Effector memory CD8-positive, alpha-beta T cell (primary cell): ENCODE data around the gene S1PR5.
"Not testable (repeated sequence)": the region's sequence is repeated elsewhere in the genome, so short reads cannot be mapped to it uniquely, and the experiment has no call there.

Experiments used
- ATAC-seq: fragments of 150-1000 bp; cut with Tn5 transposase; replicated peaks from 2 replicates; pipeline ENCODE4 v1.10.0; 2021; ENCODE audit warnings: mild to moderate bottlenecking, moderate library complexity
- DNase-seq, 3 experiments: peaks; one replicate each; pipeline ENCODE4 v3.0.0; 2021
- H3K27ac Mint-ChIP-seq, 2 donors: one replicate each; pipeline ENCODE4 v1.8.0; 2022; ENCODE audit warnings: mild to moderate bottlenecking in 2 of 2, mixed read lengths in 2 of 2, moderate library complexity in 2 of 2
- H3K27me3 Mint-ChIP-seq, 2 donors: one replicate each; pipeline ENCODE4 v1.8.0; 2022; ENCODE audit warnings: mixed read lengths in 2 of 2
- H3K36me3 Mint-ChIP-seq: one replicate; pipeline ENCODE4 v1.8.0; 2022; ENCODE audit warnings: mild to moderate bottlenecking, moderate library complexity, mixed read lengths; ENCODE audit not compliant: insufficient read depth
- H3K4me1 Mint-ChIP-seq, 2 donors: one replicate each; pipeline ENCODE4 v1.8.0; 2022; ENCODE audit warnings: low read depth in 2 of 2, mixed read lengths in 2 of 2
- H3K4me3 Mint-ChIP-seq, 2 donors: one replicate each; pipeline ENCODE4 v1.8.0; 2022; ENCODE audit warnings: mild to moderate bottlenecking in 2 of 2, mixed read lengths in 2 of 2, moderate library complexity in 2 of 2
- H3K9me3 Mint-ChIP-seq, 2 donors: one replicate each; pipeline ENCODE4 v1.8.0; 2022; ENCODE audit warnings: mixed read lengths in 2 of 2

Gene S1PR5

DNA sequence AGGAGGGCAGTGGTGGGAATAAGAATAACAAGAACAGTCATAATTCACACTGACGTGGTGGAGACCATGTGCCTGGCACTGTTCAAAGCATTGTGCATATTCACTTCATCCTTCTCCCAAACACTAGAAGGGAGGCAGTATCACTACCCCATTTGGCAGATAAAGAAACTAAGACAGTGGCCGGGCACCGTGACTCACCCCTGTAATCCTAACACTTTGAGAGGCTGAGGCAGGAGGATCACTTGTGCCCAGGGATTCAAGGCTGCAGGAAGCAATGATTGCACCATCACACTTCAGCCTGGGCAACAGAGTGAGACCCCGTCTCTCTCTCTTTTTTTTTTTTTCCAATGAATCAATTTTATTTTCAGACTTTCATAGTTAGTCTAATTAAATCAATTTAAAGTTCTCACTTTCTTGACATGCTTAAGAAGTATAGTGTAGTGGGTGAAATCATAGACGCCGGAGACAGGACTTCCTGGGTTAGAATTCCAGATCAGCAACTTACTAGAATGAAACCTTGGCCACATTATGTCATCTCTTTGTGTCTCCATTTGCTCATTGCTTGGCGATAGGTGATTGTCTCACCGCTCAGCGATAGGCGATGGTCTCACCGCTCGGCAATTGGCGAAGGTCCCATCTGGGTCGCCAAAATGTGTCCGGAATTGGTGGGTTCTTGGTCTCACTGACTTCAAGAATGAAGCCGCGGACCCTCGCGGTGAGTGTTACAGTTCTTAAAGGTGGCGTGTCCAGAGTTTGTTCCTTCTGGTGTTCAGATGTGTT lies 21.1 kb upstream of the S1PR5 start:
- H3K9me3 Mint-ChIP-seq: no peaks in the 10 kb centered on the region
- peaks cover 8% of the 10 kb centered on the region for H3K36me3 Mint-ChIP-seq
- DNase-seq (no peak), ATAC-seq (no peak)
- H3K4me3 Mint-ChIP-seq: no peak overlapping the region
- H3K27me3 Mint-ChIP-seq: peaks cover 6 to 32% of the 10 kb centered on the region in 2 donors
- H3K4me1 Mint-ChIP-seq: peaks cover 6 to 7% of the 10 kb centered on the region in 2 donors
- H3K27ac Mint-ChIP-seq: no peak overlapping the region

- peaks cover 3% of the 10 kb centered on the region for H3K36me3 Mint-ChIP-seq
- H3K27me3 Mint-ChIP-seq: peaks cover 6 to 32% of the 10 kb centered on the region in 2 donors
- no peak overlapping the region for H3K27ac Mint-ChIP-seq
- no peak overlapping the region for H3K4me3 Mint-ChIP-seq
- ATAC-seq: no peak
- H3K9me3 Mint-ChIP-seq: no peaks in the 10 kb centered on the region
- DNase-seq: no peak
- peaks cover 4 to 6% of the 10 kb centered on the region in 2 donors for H3K4me1 Mint-ChIP-seq
Measured at GRCh38 chr19:10537668-10538067, 20.4 kb upstream of the S1PR5 start.

- H3K4me1 Mint-ChIP-seq: peaks cover 0 to 1% of the 10 kb centered on the region in 2 donors
- no peaks in the 10 kb centered on the region for H3K9me3 Mint-ChIP-seq
- peaks cover 3% of the 10 kb centered on the region for H3K36me3 Mint-ChIP-seq
- peaks cover 6 to 30% of the 10 kb centered on the region in 2 donors for H3K27me3 Mint-ChIP-seq
- no peak overlapping the region for H3K4me3 Mint-ChIP-seq
- ATAC-seq: no peak
- no peak overlapping the region for H3K27ac Mint-ChIP-seq
- DNase-seq: no peak
Measured at GRCh38 chr19:10535613-10536012, 18.4 kb upstream of the S1PR5 start.

DNA sequence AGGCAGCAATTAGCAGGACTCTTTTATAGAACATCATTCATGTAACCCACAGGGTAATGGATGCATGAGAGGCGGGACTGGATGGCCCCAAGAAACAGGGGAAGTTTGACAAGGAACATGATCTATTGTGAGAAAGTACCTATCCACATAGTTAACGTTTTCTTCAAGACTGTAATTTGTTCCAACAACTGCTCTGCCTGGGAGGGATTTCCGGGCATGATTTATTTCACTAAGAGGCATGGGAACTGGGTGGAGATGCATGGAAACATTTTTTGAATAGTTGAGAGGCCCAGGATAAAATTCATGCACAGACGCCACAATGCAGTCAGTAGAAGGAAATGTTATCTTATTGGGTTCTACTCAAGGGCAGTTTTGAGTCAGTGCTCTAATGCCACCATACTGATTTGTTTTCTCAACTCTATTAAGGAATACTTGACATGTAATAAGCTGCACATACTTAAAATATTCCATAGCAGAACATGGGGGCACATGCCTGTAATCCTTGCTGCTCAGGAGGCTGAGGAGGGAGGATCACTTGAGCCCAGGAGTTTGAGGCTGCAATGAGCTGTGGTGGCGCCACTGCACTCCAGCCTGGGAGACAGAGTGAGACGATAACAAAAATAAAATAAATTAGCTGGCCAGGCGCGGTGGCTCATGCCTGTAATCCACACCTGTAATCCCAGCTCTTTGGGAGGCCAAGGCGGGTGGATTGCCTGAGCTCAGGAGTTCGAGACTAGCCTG lies 16.6 kb upstream of the S1PR5 start:
- H3K36me3 Mint-ChIP-seq: peaks cover 4% of the 10 kb centered on the region
- no peak overlapping the region for H3K4me3 Mint-ChIP-seq
- no peaks in the 10 kb centered on the region for H3K9me3 Mint-ChIP-seq
- ATAC-seq (no peak), DNase-seq (no peak)
- H3K27ac Mint-ChIP-seq: peak overlapping the region in 1 of 2 donors; percentile 55
- peaks cover 0 to 18% of the 10 kb centered on the region in 2 donors for H3K27me3 Mint-ChIP-seq
- no peaks in the 10 kb centered on the region for H3K4me1 Mint-ChIP-seq

DNA sequence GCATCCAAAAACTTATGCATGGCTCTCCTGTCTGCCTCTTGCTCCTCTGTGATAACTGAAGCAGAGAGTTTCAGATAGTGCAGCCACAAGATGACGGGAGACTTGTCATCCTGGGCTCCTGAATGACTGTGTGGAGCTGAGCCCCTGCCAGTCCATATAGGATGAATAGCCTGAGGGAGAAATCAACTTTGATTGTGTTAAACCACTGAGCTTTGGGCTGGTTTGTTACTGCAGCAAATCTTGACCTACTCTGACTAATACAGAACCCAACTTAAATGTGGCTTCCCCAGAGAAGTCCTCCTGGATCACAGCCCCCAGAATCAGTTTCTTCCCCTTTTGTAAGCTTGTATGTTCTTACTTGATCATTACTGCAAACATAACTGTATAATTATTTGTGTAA lies 15.2 kb upstream of the S1PR5 start:
- no peak for ATAC-seq
- Mint-ChIP-seq H3K4me3 (no peak overlapping the region), H3K27ac (peak overlapping the region in 1 of 2 donors; percentile 26), H3K4me1 (no peaks in the 10 kb centered on the region), H3K9me3 (no peaks in the 10 kb centered on the region), H3K36me3 (peaks cover 4% of the 10 kb centered on the region), H3K27me3 (peaks cover 0 to 9% of the 10 kb centered on the region in 2 donors)
- no peak for DNase-seq

- peaks cover 21% of the 10 kb centered on the region for H3K36me3 Mint-ChIP-seq
- H3K27ac Mint-ChIP-seq: peak overlapping the region in 1 of 2 donors; percentile 41
- DNase-seq, ATAC-seq, H3K27me3 Mint-ChIP-seq, H3K4me3 Mint-ChIP-seq, H3K9me3 Mint-ChIP-seq: not testable (repeated sequence)
- peaks cover 19 to 20% of the 10 kb centered on the region in 2 donors for H3K4me1 Mint-ChIP-seq
Measured at GRCh38 chr19:10526887-10527286, 9.6 kb upstream of the S1PR5 start.

- Mint-ChIP-seq H3K27ac (no peak overlapping the region), H3K4me3 (peak overlapping the region in 1 of 2 donors; percentile 37), H3K9me3 (no peaks in the 10 kb centered on the region), H3K36me3 (peaks cover 25% of the 10 kb centered on the region), H3K4me1 (peaks cover 23 to 25% of the 10 kb centered on the region in 2 donors), H3K27me3 (no peaks in the 10 kb centered on the region)
- ATAC-seq (no peak), DNase-seq (no peak)
Measured at GRCh38 chr19:10525636-10526035, 8.4 kb upstream of the S1PR5 start.

GRCh38 chr19:10523135-10523636 lies 5.9 kb upstream of the S1PR5 start:
- Mint-ChIP-seq H3K27ac (peak overlapping the region; percentile 85 to 94), H3K9me3 (no peaks in the 10 kb centered on the region), H3K36me3 (peaks cover 35% of the 10 kb centered on the region), H3K4me3 (peak overlapping the region; percentile 41 to 63), H3K27me3 (no peaks in the 10 kb centered on the region), H3K4me1 (peaks cover 42 to 44% of the 10 kb centered on the region in 2 donors)
- ATAC-seq (peak; percentile 82), DNase-seq (peak; percentile 40 to 56 (median 44))

- H3K4me3 Mint-ChIP-seq: peak overlapping the region; percentile 52 to 63
Measured at GRCh38 chr19:10521461-10522171, 4.4 kb upstream of the S1PR5 start.

GRCh38 chr19:10520652-10521318 lies 3.5 kb upstream of the S1PR5 start:
- H3K27ac Mint-ChIP-seq: peak overlapping the region; percentile 22 to 51
- peaks cover 52 to 55% of the 10 kb centered on the region in 2 donors for H3K4me1 Mint-ChIP-seq
- peaks cover 56% of the 10 kb centered on the region for H3K36me3 Mint-ChIP-seq
- no peaks in the 10 kb centered on the region for H3K9me3 Mint-ChIP-seq
- ATAC-seq (no peak), DNase-seq (no peak)
- no peaks in the 10 kb centered on the region for H3K27me3 Mint-ChIP-seq
- peak overlapping the region; percentile 56 to 98 for H3K4me3 Mint-ChIP-seq

More at GRCh38 chr19:10521461-10522171, 4.4 kb upstream of the S1PR5 start:
- no peaks in the 10 kb centered on the region for H3K9me3 Mint-ChIP-seq
- no peak for DNase-seq
- H3K36me3 Mint-ChIP-seq: peaks cover 48% of the 10 kb centered on the region
- ATAC-seq: no peak
- no peaks in the 10 kb centered on the region for H3K27me3 Mint-ChIP-seq
- peak overlapping the region; percentile 60 to 69 for H3K27ac Mint-ChIP-seq
- H3K4me1 Mint-ChIP-seq: peaks cover 47 to 51% of the 10 kb centered on the region in 2 donors

- peaks cover 70% of the 10 kb centered on the region for H3K36me3 Mint-ChIP-seq
- H3K4me1 Mint-ChIP-seq: peaks cover 55 to 57% of the 10 kb centered on the region in 2 donors
- H3K9me3 Mint-ChIP-seq: no peaks in the 10 kb centered on the region
- H3K4me3 Mint-ChIP-seq: peak overlapping the region; percentile 97 to 98
- DNase-seq (no peak), ATAC-seq (no peak)
- peak overlapping the region; percentile 89 to 98 for H3K27ac Mint-ChIP-seq
- H3K27me3 Mint-ChIP-seq: no peaks in the 10 kb centered on the region
Measured at GRCh38 chr19:10519421-10519820, 2.2 kb upstream of the S1PR5 start.

DNA sequence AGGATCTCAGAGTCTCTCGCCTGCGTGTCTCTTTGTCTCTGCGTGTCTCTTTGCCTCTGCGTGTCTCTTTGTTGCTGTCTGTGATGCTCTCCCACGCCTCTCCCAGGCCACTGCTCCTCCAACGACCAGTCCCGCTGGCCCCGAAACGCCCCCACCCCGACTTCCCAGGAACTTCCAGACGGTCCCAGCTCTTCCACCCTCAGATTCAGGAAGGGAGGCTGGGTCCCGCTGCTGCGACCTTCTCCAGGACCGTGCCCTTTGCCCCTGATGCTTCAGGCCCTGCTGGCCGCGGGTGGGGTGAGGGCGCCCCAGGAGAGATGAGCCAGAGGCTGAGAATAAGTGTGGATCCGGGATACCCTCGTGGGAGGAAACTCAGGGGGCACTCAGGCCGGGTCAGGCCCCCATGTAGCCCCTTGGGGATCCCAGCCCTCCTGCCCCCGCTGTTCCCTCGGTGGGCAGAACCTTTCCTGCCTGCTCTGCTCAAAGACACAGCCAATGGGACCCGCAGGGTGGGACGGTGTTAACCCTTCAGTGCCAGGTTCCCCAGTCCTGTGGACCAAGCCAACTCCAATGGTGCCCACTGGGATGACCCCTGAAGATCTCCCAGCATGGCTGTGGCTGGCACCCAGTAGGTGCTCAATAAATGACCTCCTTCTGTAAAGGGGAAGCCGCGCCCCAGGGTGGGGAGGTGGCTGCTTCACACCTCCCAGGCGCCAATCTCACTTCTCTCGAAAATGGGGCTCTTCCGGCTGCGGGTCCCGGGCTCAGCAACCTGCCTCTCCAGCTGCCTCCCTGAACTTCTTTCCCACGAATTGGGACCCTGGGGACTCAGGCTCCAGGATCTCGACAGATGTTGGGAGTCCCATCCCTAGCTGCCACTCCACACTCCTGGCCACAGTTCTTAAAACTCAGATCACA lies 1.5 kb upstream of the S1PR5 start:
- DNase-seq: peak; percentile 52 to 63 (median 57)
- peak; percentile 20 for ATAC-seq
- Mint-ChIP-seq H3K9me3 (no peaks in the 10 kb centered on the region), H3K27ac (peak overlapping the region; percentile 89 to 98), H3K4me3 (peak overlapping the region; percentile 97 to 98), H3K27me3 (peaks cover 0 to under 1% of the 10 kb centered on the region in 2 donors), H3K36me3 (peaks cover 77% of the 10 kb centered on the region), H3K4me1 (peaks cover 51 to 57% of the 10 kb centered on the region in 2 donors)
